Loucy (cell line): ENCODE results near the gene KCTD19.

Source experiments
- CTCF ChIP-seq: fragments of 200-600 bp; sonication (generic); conservative IDR thresholded peaks from 2 replicates; pipeline ENCODE4 v1.5.1; 2014; ENCODE audit warnings: mild to moderate bottlenecking, antibody characterized with exemption, low read length
- EZH2phosphoT487 ChIP-seq: fragments of 200-600 bp; IDR thresholded peaks from 2 replicates; pipeline ENCODE4 v1.6.1; 2018; ENCODE audit warnings: antibody characterized with exemption, mild to moderate bottlenecking, moderate library complexity, borderline replicate concordance

DNA sequence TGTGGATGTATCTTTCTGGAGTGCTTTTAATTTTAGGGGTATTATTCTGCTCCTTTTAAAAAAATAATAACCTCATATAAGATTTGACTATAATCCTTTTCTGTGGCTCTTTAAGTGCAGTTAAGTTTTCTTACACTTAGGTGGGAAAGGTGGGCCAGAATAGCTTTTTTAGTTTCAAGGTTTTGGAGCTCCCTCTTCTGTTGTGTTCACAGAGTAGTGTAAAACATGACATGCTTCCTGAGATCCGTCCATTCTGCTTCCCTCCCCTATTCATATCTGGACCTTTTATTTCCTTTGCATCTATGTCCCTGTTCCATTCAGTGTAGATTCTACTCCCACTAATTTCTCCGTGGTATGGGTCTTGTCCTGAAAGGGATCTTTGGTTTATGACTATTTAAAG is 12.9 kb upstream of the KCTD19 start:
- peak; percentile 49 for TF ChIP-seq CTCF
- TF ChIP-seq EZH2phosphoT487: no peak
